ENCODE measurements around the gene THSD1.
"Not testable (repeated sequence)": the region's sequence is repeated elsewhere in the genome, so short reads cannot be mapped to it uniquely, and the experiment has no call there.

THSD1 gene

GRCh38 chr13:52366291-52366690, 39.7 kb downstream of the THSD1 start:
- no peaks in the 10 kb centered on the region for H3K4me1 Mint-ChIP-seq (ENCODE audit: low read depth in 2 of 2)
- no peak for DNase-seq
- H3K9me3 Mint-ChIP-seq: no peaks in the 10 kb centered on the region
- no peak overlapping the region for H3K4me3 Mint-ChIP-seq
- ATAC-seq (replicated peaks): no peak
- peaks cover 15 to 20% of the 10 kb centered on the region in 2 donors for H3K27me3 Mint-ChIP-seq
- no peak overlapping the region for H3K27ac Mint-ChIP-seq
- H3K36me3 Mint-ChIP-seq (ENCODE audit: insufficient read depth): no peaks in the 10 kb centered on the region

- not testable (repeated sequence) for H3K9me3 Mint-ChIP-seq
- peaks cover 26 to 28% of the 10 kb centered on the region in 2 donors for H3K27me3 Mint-ChIP-seq
Measured at GRCh38 chr13:52362169-52362887, 43.6 kb downstream of the THSD1 start.

GRCh38 chr13:52361225-52361624, 44.7 kb downstream of the THSD1 start:
- no peak for DNase-seq
- H3K36me3 Mint-ChIP-seq (ENCODE audit: insufficient read depth): no peaks in the 10 kb centered on the region
- H3K9me3 Mint-ChIP-seq: no peaks in the 10 kb centered on the region
- H3K27me3 Mint-ChIP-seq: peaks cover 35% of the 10 kb centered on the region in 2 donors
- H3K27ac Mint-ChIP-seq: no peak overlapping the region
- H3K4me1 Mint-ChIP-seq (ENCODE audit: low read depth in 2 of 2): peaks cover 0 to 2% of the 10 kb centered on the region in 2 donors
- ATAC-seq (replicated peaks): no peak
- no peak overlapping the region for H3K4me3 Mint-ChIP-seq

More at GRCh38 chr13:52362169-52362887, 43.6 kb downstream of the THSD1 start:
- not testable (repeated sequence) for H3K27ac Mint-ChIP-seq; H3K4me1 Mint-ChIP-seq (ENCODE audit: low read depth in 2 of 2); DNase-seq; ATAC-seq (replicated peaks); H3K4me3 Mint-ChIP-seq; H3K36me3 Mint-ChIP-seq (ENCODE audit: insufficient read depth)

- Mint-ChIP-seq H3K9me3 (no peaks in the 10 kb centered on the region), H3K4me3 (no peak overlapping the region), H3K36me3 (ENCODE audit: insufficient read depth) (no peaks in the 10 kb centered on the region), H3K4me1 (ENCODE audit: low read depth in 2 of 2) (peaks cover 0 to 2% of the 10 kb centered on the region in 2 donors), H3K27ac (no peak overlapping the region), H3K27me3 (peaks cover 33 to 43% of the 10 kb centered on the region in 2 donors)
- ATAC-seq (replicated peaks): no peak
- DNase-seq: no peak
Measured at GRCh38 chr13:52359534-52359933, 46.4 kb downstream of the THSD1 start.

GRCh38 chr13:52356327-52356726, 49.6 kb downstream of the THSD1 start:
- no peak overlapping the region for H3K4me3 Mint-ChIP-seq

GRCh38 chr13:52353193-52353592, 52.8 kb downstream of the THSD1 start:
- Mint-ChIP-seq H3K4me3 (no peak overlapping the region), H3K36me3 (ENCODE audit: insufficient read depth) (no peaks in the 10 kb centered on the region), H3K27me3 (peaks cover 23 to 43% of the 10 kb centered on the region in 2 donors), H3K27ac (no peak overlapping the region), H3K9me3 (no peaks in the 10 kb centered on the region), H3K4me1 (ENCODE audit: low read depth in 2 of 2) (peaks cover 0 to 2% of the 10 kb centered on the region in 2 donors)
- DNase-seq (no peak), ATAC-seq (replicated peaks) (no peak)

More at GRCh38 chr13:52356327-52356726, 49.6 kb downstream of the THSD1 start:
- no peaks in the 10 kb centered on the region for H3K36me3 Mint-ChIP-seq (ENCODE audit: insufficient read depth)
- DNase-seq (no peak), ATAC-seq (replicated peaks) (no peak)
- H3K4me1 Mint-ChIP-seq (ENCODE audit: low read depth in 2 of 2): peaks cover 0 to 2% of the 10 kb centered on the region in 2 donors
- H3K27me3 Mint-ChIP-seq: peaks cover 27 to 39% of the 10 kb centered on the region in 2 donors
- H3K9me3 Mint-ChIP-seq: no peaks in the 10 kb centered on the region
- H3K27ac Mint-ChIP-seq: no peak overlapping the region

GRCh38 chr13:52348983-52349780, 56.8 kb downstream of the THSD1 start:
- Mint-ChIP-seq H3K4me3 (no peak overlapping the region), H3K4me1 (ENCODE audit: low read depth in 2 of 2) (no peaks in the 10 kb centered on the region), H3K27me3 (peaks cover 14 to 27% of the 10 kb centered on the region in 2 donors), H3K9me3 (no peaks in the 10 kb centered on the region), H3K36me3 (ENCODE audit: insufficient read depth) (no peaks in the 10 kb centered on the region), H3K27ac (no peak overlapping the region)
- no peak for ATAC-seq (replicated peaks)
- DNase-seq: no peak

GRCh38 chr13:52348071-52348470, 57.9 kb downstream of the THSD1 start:
- Mint-ChIP-seq H3K27me3 (peaks cover 17 to 27% of the 10 kb centered on the region in 2 donors), H3K36me3 (ENCODE audit: insufficient read depth) (no peaks in the 10 kb centered on the region), H3K9me3 (no peaks in the 10 kb centered on the region), H3K27ac (no peak overlapping the region), H3K4me3 (no peak overlapping the region), H3K4me1 (ENCODE audit: low read depth in 2 of 2) (no peaks in the 10 kb centered on the region)
- ATAC-seq (replicated peaks) (no peak), DNase-seq (no peak)

- Mint-ChIP-seq H3K9me3 (no peaks in the 10 kb centered on the region), H3K36me3 (ENCODE audit: insufficient read depth) (no peaks in the 10 kb centered on the region), H3K27ac (no peak overlapping the region), H3K4me1 (ENCODE audit: low read depth in 2 of 2) (no peaks in the 10 kb centered on the region), H3K27me3 (peaks cover 27 to 32% of the 10 kb centered on the region in 2 donors), H3K4me3 (no peak overlapping the region)
- ATAC-seq (replicated peaks): no peak
- no peak for DNase-seq
Measured at GRCh38 chr13:52345631-52346251, 60.2 kb downstream of the THSD1 start.

GRCh38 chr13:52345048-52345447, 60.9 kb downstream of the THSD1 start:
- no peak overlapping the region for H3K4me3 Mint-ChIP-seq
- H3K27me3 Mint-ChIP-seq: peaks cover 27 to 29% of the 10 kb centered on the region in 2 donors
- no peaks in the 10 kb centered on the region for H3K36me3 Mint-ChIP-seq (ENCODE audit: insufficient read depth)
- no peak overlapping the region for H3K27ac Mint-ChIP-seq
- DNase-seq (no peak), ATAC-seq (replicated peaks) (no peak)
- no peaks in the 10 kb centered on the region for H3K9me3 Mint-ChIP-seq
- no peaks in the 10 kb centered on the region for H3K4me1 Mint-ChIP-seq (ENCODE audit: low read depth in 2 of 2)

GRCh38 chr13:52344108-52344507, 61.9 kb downstream of the THSD1 start:
- no peaks in the 10 kb centered on the region for H3K4me1 Mint-ChIP-seq (ENCODE audit: low read depth in 2 of 2)
- ATAC-seq (replicated peaks) (no peak), DNase-seq (no peak)
- no peaks in the 10 kb centered on the region for H3K9me3 Mint-ChIP-seq
- H3K27me3 Mint-ChIP-seq: peaks cover 29 to 30% of the 10 kb centered on the region in 2 donors
- H3K27ac Mint-ChIP-seq: no peak overlapping the region
- no peaks in the 10 kb centered on the region for H3K36me3 Mint-ChIP-seq (ENCODE audit: insufficient read depth)
- H3K4me3 Mint-ChIP-seq: no peak overlapping the region

- H3K4me1 Mint-ChIP-seq (ENCODE audit: low read depth in 2 of 2); H3K27ac Mint-ChIP-seq; H3K9me3 Mint-ChIP-seq; DNase-seq; H3K4me3 Mint-ChIP-seq; H3K36me3 Mint-ChIP-seq (ENCODE audit: insufficient read depth); ATAC-seq (replicated peaks): not testable (repeated sequence)
- peaks cover 33 to 39% of the 10 kb centered on the region in 2 donors for H3K27me3 Mint-ChIP-seq
Measured at GRCh38 chr13:52342203-52342602, 63.8 kb downstream of the THSD1 start.

- not testable (repeated sequence) for H3K27ac Mint-ChIP-seq; ATAC-seq (replicated peaks); H3K9me3 Mint-ChIP-seq; DNase-seq; H3K4me3 Mint-ChIP-seq; H3K4me1 Mint-ChIP-seq (ENCODE audit: low read depth in 2 of 2); H3K36me3 Mint-ChIP-seq (ENCODE audit: insufficient read depth)
- H3K27me3 Mint-ChIP-seq: peaks cover 22 to 28% of the 10 kb centered on the region in 2 donors
Measured at GRCh38 chr13:52337828-52338455, 68.0 kb downstream of the THSD1 start.
